Sigmoid colon (tissue), 7 donors: ENCODE data around the gene ANKRD33B. TPM values are rescaled to one million over a fixed set of nuclear protein-coding genes. Genes with fewer than 3 reads are reported as not detected.

Source experiments
- DNase-seq: peaks from one replicate; pipeline ENCODE4 v3.0.0-alpha.2; 2019
- H3K27ac ChIP-seq, 4 donors: fragments of 200-600 bp; sonication (generic); one replicate each; pipeline ENCODE4 v1.5.1; 2016 to 2019; ENCODE audit warnings: mild to moderate bottlenecking in 1 of 4
- H3K27me3 ChIP-seq, 3 donors: fragments of 200-600 bp; sonication (generic); one replicate each; pipeline ENCODE4 v1.5.1; 2019; ENCODE audit warnings: mild to moderate bottlenecking in 1 of 3
- H3K36me3 ChIP-seq, 4 donors: fragments of 200-600 bp; sonication (generic); one replicate each; pipeline ENCODE4 v1.5.1; 2016 to 2019
- H3K4me1 ChIP-seq, 4 donors: fragments of 200-600 bp; sonication (generic); one replicate each; pipeline ENCODE4 v1.5.1; 2017 to 2019
- H3K4me3 ChIP-seq, 4 donors: fragments of 200-600 bp; sonication (generic); one replicate each; pipeline ENCODE4 v1.5.1; 2017 to 2019; ENCODE audit warnings: mild to moderate bottlenecking in 2 of 4, moderate library complexity in 1 of 4
- H3K9me3 ChIP-seq, 4 donors: fragments of 200-600 bp in 3 of 4; sonication (generic) in 3 of 4; one replicate each; pipeline versions ENCODE4 v1.5.1 to v1.6.1; 2013 to 2019
- CTCF ChIP-seq, 4 experiments: fragments of 450-650 bp in 3 of 4; fragments of 200-600 bp in 1 of 4; IDR thresholded peaks; one replicate each; pipeline ENCODE4 v1.5.1; 2016 to 2019; ENCODE audit warnings: antibody characterized with exemption in 4 of 4, mild to moderate bottlenecking in 3 of 4, moderate library complexity in 2 of 4
- EP300 ChIP-seq, 4 donors: sonication (generic); formaldehyde crosslinking; IDR thresholded peaks; one replicate each; pipeline ENCODE4 v1.6.1; 2017; ENCODE audit warnings: antibody characterized with exemption in 4 of 4
- POLR2A ChIP-seq, 2 donors: fragments of 450-650 bp; IDR thresholded peaks; one replicate each; pipeline ENCODE4 v1.6.1; 2016; ENCODE audit warnings: antibody characterized with exemption in 2 of 2, mild to moderate bottlenecking in 2 of 2, moderate library complexity in 2 of 2
- POLR2AphosphoS5 ChIP-seq, 4 donors: sonication (generic); formaldehyde crosslinking; IDR thresholded peaks; one replicate each; pipeline ENCODE4 v1.6.1; 2017; ENCODE audit warnings: antibody characterized with exemption in 4 of 4
- WGBS, 2 donors: extraction: QIAGEN DNeasy Blood & Tissue Kit; methylation state at CpG; one replicate each; pipeline ENCODE4 v1.1.7; 2013; 5-methylcytosine and 5-hydroxymethylcytosine counted together
- intact Hi-C: fragments of 100-400 bp; cut with DNase I; formaldehyde crosslinking; loops from one replicate; pipeline ENCODE4 v1.15.1; 2023
- polyA plus RNA-seq, 3 donors: library from polyadenylated mRNA; stranded (reverse); fragments of 200-250 nt; gene quantifications; one replicate each; pipeline ENCODE4 v1.2.3, GENCODE V29; 2013
- total RNA-seq, 4 donors: library from RNA; depleted of rRNA; stranded (reverse); fragments of >200 nt; gene quantifications; one replicate each; pipeline ENCODE4 v1.1.0, GENCODE V29; 2016
- donor health status: healthy with polysubstance abuse.
- donor health status: Bipolar disorder and iron deficiency.
- donor health status: healthy.

Gene ANKRD33B
- total and polyA plus RNA-seq, 7 donors: 0.23 to 4.6 (median 2.7) TPM

- no peak overlapping the region for H3K27ac ChIP-seq
- H3K9me3 ChIP-seq: no peaks in the 10 kb centered on the region
- WGBS, 2 donors: 86 to 89% methylated on average over 8 of the region's 8 CpGs
- H3K36me3 ChIP-seq: no peaks in the 10 kb centered on the region
- no peak overlapping the region for H3K4me3 ChIP-seq
- TF ChIP-seq POLR2A (IDR thresholded peaks at IDR 0.05): no peak
- peaks cover 7 to 41% (median 16%) of the 10 kb centered on the region in 3 donors for H3K27me3 ChIP-seq
- intact Hi-C loops: no loop called here
- DNase-seq: peak; percentile 21
- peaks cover 0 to 4% (median 0%) of the 10 kb centered on the region in 4 donors for H3K4me1 ChIP-seq
Observed at GRCh38 chr5:10652606-10653005, 88.7 kb downstream of the ANKRD33B start.

GRCh38 chr5:10653043-10653442 is 89.2 kb downstream of the ANKRD33B start:
- intact Hi-C loops: no loop called here
- DNase-seq: no peak
- TF ChIP-seq EP300 (IDR thresholded peaks at IDR 0.05) (no peak), CTCF (IDR thresholded peaks at IDR 0.05) (no peak), POLR2AphosphoS5 (IDR thresholded peaks at IDR 0.05) (no peak), POLR2A (IDR thresholded peaks at IDR 0.05) (no peak)
- H3K9me3 ChIP-seq: no peaks in the 10 kb centered on the region
- H3K27ac ChIP-seq: no peak overlapping the region
- H3K36me3 ChIP-seq: no peaks in the 10 kb centered on the region
- peaks cover 7 to 40% (median 16%) of the 10 kb centered on the region in 3 donors for H3K27me3 ChIP-seq
- peaks cover 0 to 4% (median 0%) of the 10 kb centered on the region in 4 donors for H3K4me1 ChIP-seq
- WGBS, 2 donors: 39 to 62% methylated on average over 4 of the region's 4 CpGs
- no peak overlapping the region for H3K4me3 ChIP-seq

GRCh38 chr5:10653751-10654400 is 90.0 kb downstream of the ANKRD33B start:
- 75 to 86% methylated on average over 12 of the region's 12 CpGs for WGBS, 2 donors
- intact Hi-C loops: no loop called here
- TF ChIP-seq EP300 (IDR thresholded peaks at IDR 0.05) (no peak), POLR2A (IDR thresholded peaks at IDR 0.05) (no peak), CTCF (IDR thresholded peaks at IDR 0.05) (no peak), POLR2AphosphoS5 (IDR thresholded peaks at IDR 0.05) (no peak)
- Histone ChIP-seq H3K4me3 (no peak overlapping the region), H3K27ac (no peak overlapping the region), H3K4me1 (peaks cover 0 to 4% (median 0%) of the 10 kb centered on the region in 4 donors), H3K27me3 (peaks cover 7 to 32% (median 13%) of the 10 kb centered on the region in 3 donors), H3K9me3 (no peaks in the 10 kb centered on the region), H3K36me3 (no peaks in the 10 kb centered on the region)
- DNase-seq: no peak

GRCh38 chr5:10654566-10654965 is 90.7 kb downstream of the ANKRD33B start:
- peaks cover 0 to under 1% (median 0%) of the 10 kb centered on the region in 4 donors for H3K4me1 ChIP-seq
- DNase-seq: peak; percentile 39
- 90 to 93% methylated on average over 13 of the region's 13 CpGs for WGBS, 2 donors
- intact Hi-C loops: no loop called here
- no peak overlapping the region for H3K27ac ChIP-seq
- TF ChIP-seq POLR2AphosphoS5 (IDR thresholded peaks at IDR 0.05) (no peak), POLR2A (IDR thresholded peaks at IDR 0.05) (no peak), EP300 (IDR thresholded peaks at IDR 0.05) (no peak), CTCF (IDR thresholded peaks at IDR 0.05) (no peak)
- H3K9me3 ChIP-seq: no peaks in the 10 kb centered on the region
- H3K4me3 ChIP-seq: no peak overlapping the region
- H3K36me3 ChIP-seq: no peaks in the 10 kb centered on the region
- H3K27me3 ChIP-seq: peaks cover 2 to 25% (median 6%) of the 10 kb centered on the region in 3 donors

GRCh38 chr5:10655161-10655971 is 91.5 kb downstream of the ANKRD33B start:
- Histone ChIP-seq H3K4me3 (no peak overlapping the region), H3K9me3 (no peaks in the 10 kb centered on the region), H3K36me3 (no peaks in the 10 kb centered on the region), H3K27ac (no peak overlapping the region), H3K27me3 (peaks cover 0 to 17% (median 0%) of the 10 kb centered on the region in 3 donors), H3K4me1 (no peaks in the 10 kb centered on the region)
- 86 to 87% methylated on average over 29 of the region's 29 CpGs for WGBS, 2 donors
- intact Hi-C loops: no loop called here
- TF ChIP-seq CTCF (IDR thresholded peaks at IDR 0.05) (no peak), EP300 (IDR thresholded peaks at IDR 0.05) (no peak), POLR2AphosphoS5 (IDR thresholded peaks at IDR 0.05) (no peak), POLR2A (IDR thresholded peaks at IDR 0.05) (no peak)
- peak; percentile 46 for DNase-seq
